SJSA1 (cell line): ENCODE data around the gene CHN2. TPM values are rescaled to one million over a fixed set of nuclear protein-coding genes. Genes with fewer than 3 reads are reported as not detected.
A peak's percentile ranks its signal among the peaks of the same experiment; 100 is the strongest.

ENCODE experiments used
- DNase-seq, 2 experiments: peaks; one replicate each; pipeline ENCODE4 v3.0.0-alpha.2; 2015 to 2020; ENCODE audit warnings: low spot score in 2 of 2, low read depth in 1 of 2
- H3K27ac ChIP-seq: fragments of 250-450 bp; sonication (Bioruptor Pico); 2 replicates; pipeline ENCODE4 v1.5.1; 2020; ENCODE audit warnings: mild to moderate bottlenecking, moderate library complexity
- H3K27me3 ChIP-seq: fragments of 250-450 bp; sonication (Bioruptor Pico); replicated peaks from 2 replicates; pipeline ENCODE4 v1.5.1; 2020; ENCODE audit warnings: mild to moderate bottlenecking, moderate library complexity
- H3K36me3 ChIP-seq: fragments of 250-450 bp; sonication (Bioruptor Pico); 2 replicates; pipeline ENCODE4 v1.5.1; 2020; ENCODE audit warnings: mild to moderate bottlenecking
- H3K4me1 ChIP-seq: fragments of 250-450 bp; sonication (Bioruptor Pico); replicated peaks from 2 replicates; pipeline ENCODE4 v1.6.1; 2021; ENCODE audit warnings: mild to moderate bottlenecking
- H3K4me3 ChIP-seq: fragments of 250-450 bp; sonication (Bioruptor Pico); 2 replicates; pipeline ENCODE4 v1.5.1; 2020; ENCODE audit warnings: mild to moderate bottlenecking
- H3K9me3 ChIP-seq: fragments of 250-450 bp; sonication (Bioruptor Pico); replicated peaks from 2 replicates; pipeline ENCODE4 v1.5.1; 2020; ENCODE audit warnings: mild to moderate bottlenecking
- total RNA-seq: library from RNA; depleted of rRNA; stranded (reverse); fragments of >200 nt; shearing (Covaris generic); gene quantifications from 2 replicates; pipeline ENCODE4 v1.2.3, GENCODE V29; 2014

The CHN2 gene
- total RNA-seq, 1 experiment from 2014 or later, result 0.21 TPM

GRCh38 chr7:29330136-29330535 is 135.6 kb downstream of the CHN2 start:
- no peak for DNase-seq
- Histone ChIP-seq H3K4me1 (no peaks in the 10 kb centered on the region), H3K4me3 (no peak overlapping the region), H3K9me3 (no peaks in the 10 kb centered on the region), H3K27me3 (peaks cover 43% of the 10 kb centered on the region), H3K36me3 (no peaks in the 10 kb centered on the region), H3K27ac (no peak overlapping the region)

GRCh38 chr7:29331163-29331562 is 136.6 kb downstream of the CHN2 start:
- no peak for DNase-seq
- Histone ChIP-seq H3K9me3 (no peaks in the 10 kb centered on the region), H3K27ac (no peak overlapping the region), H3K36me3 (no peaks in the 10 kb centered on the region), H3K4me3 (no peak overlapping the region), H3K4me1 (no peaks in the 10 kb centered on the region), H3K27me3 (peaks cover 48% of the 10 kb centered on the region)

- Histone ChIP-seq H3K27me3 (peaks cover 43% of the 10 kb centered on the region), H3K4me1 (no peaks in the 10 kb centered on the region), H3K36me3 (no peaks in the 10 kb centered on the region), H3K4me3 (no peak overlapping the region), H3K27ac (no peak overlapping the region), H3K9me3 (no peaks in the 10 kb centered on the region)
- no peak for DNase-seq
Observed at GRCh38 chr7:29332042-29332811, 137.7 kb downstream of the CHN2 start.

- no peak for DNase-seq
- Histone ChIP-seq H3K4me3 (no peak overlapping the region), H3K4me1 (no peaks in the 10 kb centered on the region), H3K36me3 (no peaks in the 10 kb centered on the region), H3K27ac (no peak overlapping the region), H3K9me3 (no peaks in the 10 kb centered on the region), H3K27me3 (peaks cover 36% of the 10 kb centered on the region)
Observed at GRCh38 chr7:29332875-29333855, 138.6 kb downstream of the CHN2 start.

- Histone ChIP-seq H3K27ac (no peak overlapping the region), H3K4me1 (no peaks in the 10 kb centered on the region), H3K36me3 (no peaks in the 10 kb centered on the region), H3K27me3 (peaks cover 23% of the 10 kb centered on the region; the same call in 1 of the 2 replicates), H3K9me3 (no peaks in the 10 kb centered on the region), H3K4me3 (no peak overlapping the region)
- no peak for DNase-seq
Observed at GRCh38 chr7:29335188-29336083, 140.9 kb downstream of the CHN2 start.

- Histone ChIP-seq H3K4me1 (0 out of 2 replicates have a peak, but pooled peaks cover 4% of the 10 kb centered on the region), H3K4me3 (no peak overlapping the region), H3K27me3 (peaks cover 8% of the 10 kb centered on the region; the same call in 1 of the 2 replicates), H3K27ac (no peak overlapping the region), H3K36me3 (no peaks in the 10 kb centered on the region), H3K9me3 (no peaks in the 10 kb centered on the region)
- no peak for DNase-seq
Observed at GRCh38 chr7:29337546-29338116, 143.1 kb downstream of the CHN2 start.

- Histone ChIP-seq H3K9me3 (no peaks in the 10 kb centered on the region), H3K4me1 (peaks cover 11% of the 10 kb centered on the region), H3K27me3 (no peaks in the 10 kb centered on the region; the same call in 1 of the 2 replicates), H3K4me3 (no peak overlapping the region), H3K36me3 (no peaks in the 10 kb centered on the region), H3K27ac (no peak overlapping the region)
- no peak for DNase-seq
Observed at GRCh38 chr7:29340696-29341095, 146.1 kb downstream of the CHN2 start.

- Histone ChIP-seq H3K4me1 (peaks cover 11% of the 10 kb centered on the region), H3K9me3 (no peaks in the 10 kb centered on the region), H3K36me3 (no peaks in the 10 kb centered on the region), H3K4me3 (no peak overlapping the region), H3K27me3 (no peaks in the 10 kb centered on the region), H3K27ac (no peak overlapping the region)
- DNase-seq, result no peak
Observed at GRCh38 chr7:29341156-29341555, 146.6 kb downstream of the CHN2 start.

- Histone ChIP-seq H3K4me1 (peaks cover 11% of the 10 kb centered on the region), H3K27me3 (no peaks in the 10 kb centered on the region), H3K36me3 (no peaks in the 10 kb centered on the region), H3K4me3 (no peak overlapping the region), H3K27ac (no peak overlapping the region), H3K9me3 (no peaks in the 10 kb centered on the region)
- DNase-seq, result peak in 1 of 2 experiments; percentile 60
Observed at GRCh38 chr7:29342761-29343160, 148.2 kb downstream of the CHN2 start.

GRCh38 chr7:29343399-29343798 is 148.8 kb downstream of the CHN2 start:
- Histone ChIP-seq H3K9me3 (no peaks in the 10 kb centered on the region), H3K36me3 (no peaks in the 10 kb centered on the region), H3K4me1 (peaks cover 11% of the 10 kb centered on the region), H3K4me3 (no peak overlapping the region), H3K27me3 (peaks cover 1% of the 10 kb centered on the region; the same call in 1 of the 2 replicates), H3K27ac (no peak overlapping the region)
- DNase-seq, result no peak

- no peak overlapping the region for H3K4me3 ChIP-seq
- H3K27ac ChIP-seq, result no peak overlapping the region
- no peak for DNase-seq
- peaks cover 11% of the 10 kb centered on the region for H3K27me3 ChIP-seq
- H3K36me3 ChIP-seq, result no peaks in the 10 kb centered on the region
- H3K4me1 ChIP-seq, result peaks cover 11% of the 10 kb centered on the region
- no peaks in the 10 kb centered on the region for H3K9me3 ChIP-seq
Observed at GRCh38 chr7:29344334-29344978, 149.9 kb downstream of the CHN2 start.

GRCh38 chr7:29345590-29345989 is 151.0 kb downstream of the CHN2 start:
- Histone ChIP-seq H3K27ac (no peak overlapping the region), H3K4me1 (peaks cover 11% of the 10 kb centered on the region), H3K27me3 (peaks cover 12% of the 10 kb centered on the region), H3K36me3 (no peaks in the 10 kb centered on the region), H3K9me3 (no peaks in the 10 kb centered on the region), H3K4me3 (no peak overlapping the region)
- DNase-seq, result no peak
